Activated CD4-positive, alpha-beta T cell treated with anti-CD3 and anti-CD28 coated beads, Interleukin-2, Interleukin-4, amounts not matched to agents 100 ng/mL and 50 ng/mL, durations not matched to agents 16 hours and 8 hours (primary cell): ENCODE results near the gene CELF4.

Experiments
- DNase-seq: peaks from one replicate; pipeline ENCODE4 v3.0.0-alpha.2; 2020; ENCODE audit warnings: low spot score

CELF4 gene

DNA sequence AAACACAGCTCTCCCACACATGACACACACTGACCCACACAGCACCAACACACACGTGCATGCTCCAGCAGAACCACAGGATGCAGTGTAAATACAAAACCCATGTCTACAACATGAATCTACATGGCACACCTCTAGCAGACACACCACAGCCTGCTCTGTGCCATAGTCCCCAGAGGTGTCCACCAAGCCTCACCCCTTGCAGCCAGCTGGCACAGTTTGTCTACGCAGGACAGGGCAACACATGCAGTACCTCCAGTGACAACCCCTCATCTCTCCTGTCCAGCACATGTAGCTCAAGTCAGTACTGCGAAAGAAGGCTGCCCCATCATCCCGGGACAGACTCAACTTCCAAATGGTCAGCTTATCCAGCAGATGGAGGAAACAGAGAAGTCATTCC lies 18.9 kb downstream of the CELF4 start:
- no peak for DNase-seq

DNA sequence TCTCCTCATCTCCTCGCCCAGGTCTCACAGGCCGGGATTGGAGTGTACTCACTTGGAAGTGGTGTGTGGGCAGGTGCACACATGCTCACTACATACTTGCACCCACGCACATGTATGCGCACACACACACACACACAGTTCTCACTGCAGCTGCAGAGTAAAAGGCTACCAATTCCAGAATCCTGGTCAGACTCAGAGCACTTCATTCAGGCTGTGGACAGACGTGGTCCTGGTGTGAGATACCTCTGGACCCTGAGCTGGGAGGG lies 19.4 kb downstream of the CELF4 start:
- no peak for DNase-seq

DNA sequence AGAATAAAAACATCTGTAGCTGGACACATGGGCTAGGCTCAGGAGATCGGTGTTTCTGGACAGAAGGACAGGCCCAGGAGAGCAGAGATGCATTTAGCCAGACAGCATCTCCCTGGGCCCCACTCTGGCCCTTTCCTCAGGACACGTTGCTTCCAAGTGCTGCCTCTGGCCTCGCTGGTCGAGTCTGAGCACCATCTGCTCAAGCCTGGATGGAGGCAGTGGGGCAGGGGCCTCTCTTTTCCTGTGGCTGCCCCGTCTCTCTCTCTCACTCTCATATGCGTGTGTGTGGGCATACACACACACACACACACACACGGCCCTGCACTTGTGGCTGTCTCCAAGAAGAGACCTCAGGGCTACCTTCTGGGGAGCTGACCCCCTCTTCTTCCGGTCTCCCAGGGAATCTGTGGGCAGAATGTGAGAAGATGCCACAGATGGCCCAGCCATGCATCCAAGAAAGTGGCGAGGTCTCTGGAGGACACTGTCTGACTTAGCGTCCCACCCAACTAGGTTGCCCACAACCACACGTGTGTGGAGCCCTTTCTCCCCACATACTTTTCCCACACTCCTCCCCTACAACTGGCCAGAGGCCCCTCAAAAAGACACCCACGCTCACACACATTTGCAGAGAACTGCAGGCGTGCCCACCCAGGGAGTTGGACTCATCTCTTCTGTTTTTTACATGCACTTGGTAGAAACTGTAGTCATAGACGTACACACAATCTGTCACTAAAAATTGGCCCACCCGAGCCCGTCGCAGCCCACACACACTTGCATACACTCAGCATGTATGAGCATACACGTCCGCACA lies 19.9 kb downstream of the CELF4 start:
- no peak for DNase-seq

DNA sequence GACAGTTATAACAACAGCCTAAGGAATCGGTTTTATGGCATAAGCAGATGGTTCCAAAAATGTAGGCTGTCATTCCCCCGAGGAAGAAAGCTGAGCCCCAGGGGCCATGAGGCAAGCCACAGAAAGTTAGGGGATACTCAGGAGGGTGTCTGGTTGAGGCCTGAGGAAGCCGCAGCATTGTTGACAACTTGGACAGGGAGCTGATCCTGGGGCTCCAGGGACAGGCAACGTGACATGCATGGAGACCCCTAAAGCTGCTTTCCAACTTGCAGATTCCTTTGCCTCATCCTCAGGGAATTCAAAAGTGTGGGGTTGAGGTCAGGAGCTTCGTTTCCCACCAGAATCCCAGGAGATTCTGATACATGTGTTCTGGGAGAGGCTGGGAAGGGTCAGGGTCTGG lies 20.9 kb downstream of the CELF4 start:
- DNase-seq, result no peak

DNA sequence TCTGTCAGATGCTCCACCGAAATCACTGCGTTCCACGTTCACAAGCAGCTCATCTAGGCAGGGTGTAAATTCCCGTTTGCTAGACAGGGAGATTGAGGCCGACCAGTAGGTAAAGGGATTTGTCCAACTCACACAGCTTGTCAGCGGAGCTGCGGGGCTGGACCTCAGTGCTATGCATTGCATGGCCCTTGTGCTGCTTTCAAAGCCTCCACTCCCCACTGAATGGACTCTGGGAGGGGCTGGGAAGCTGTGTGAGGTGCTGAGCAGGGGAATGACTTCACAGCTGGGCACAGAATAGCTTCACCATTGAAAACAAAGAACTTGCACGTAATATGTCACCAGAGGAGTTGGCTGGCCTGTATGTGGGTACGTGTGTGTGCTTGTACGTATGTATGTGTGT lies 21.4 kb downstream of the CELF4 start:
- no peak for DNase-seq

DNA sequence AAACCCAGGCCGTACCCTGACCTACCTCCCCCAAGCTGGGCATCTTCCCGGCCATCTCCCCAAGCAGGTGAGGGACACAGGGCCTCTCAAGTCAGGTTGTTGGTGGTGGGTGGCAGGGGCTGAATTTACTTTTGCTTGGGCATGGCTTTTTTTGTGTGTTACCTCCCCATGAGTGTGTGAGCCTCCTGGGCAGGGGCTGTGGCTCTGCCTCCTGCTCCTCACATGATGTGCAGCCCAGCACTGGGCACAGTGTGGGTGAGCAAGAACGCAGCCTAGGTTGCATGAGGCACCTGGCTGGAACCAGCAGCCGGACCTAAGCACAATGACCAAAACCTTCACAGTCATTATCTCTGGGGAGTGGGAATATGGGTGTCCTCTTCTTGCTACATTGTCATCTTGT lies 22.3 kb downstream of the CELF4 start:
- no peak for DNase-seq

DNA sequence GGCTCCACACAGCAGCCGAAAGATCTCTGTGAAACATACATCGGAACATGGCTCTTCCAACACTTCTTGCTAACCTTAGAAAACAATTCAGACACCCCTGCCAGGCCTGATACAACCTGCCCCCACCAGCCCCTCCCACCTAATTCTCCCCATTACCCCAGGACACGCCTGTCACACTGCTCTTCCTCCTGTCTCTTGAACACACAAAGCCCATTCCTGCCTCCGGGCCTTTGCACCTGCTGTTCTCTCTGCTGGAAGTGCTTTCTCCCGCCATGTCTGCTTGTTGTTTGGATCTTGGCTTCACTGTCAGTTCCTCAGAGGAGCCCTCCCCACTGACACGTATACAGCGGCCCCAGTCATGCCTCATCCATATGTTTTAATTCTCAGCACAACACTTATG lies 24.1 kb downstream of the CELF4 start:
- DNase-seq, result no peak

DNA sequence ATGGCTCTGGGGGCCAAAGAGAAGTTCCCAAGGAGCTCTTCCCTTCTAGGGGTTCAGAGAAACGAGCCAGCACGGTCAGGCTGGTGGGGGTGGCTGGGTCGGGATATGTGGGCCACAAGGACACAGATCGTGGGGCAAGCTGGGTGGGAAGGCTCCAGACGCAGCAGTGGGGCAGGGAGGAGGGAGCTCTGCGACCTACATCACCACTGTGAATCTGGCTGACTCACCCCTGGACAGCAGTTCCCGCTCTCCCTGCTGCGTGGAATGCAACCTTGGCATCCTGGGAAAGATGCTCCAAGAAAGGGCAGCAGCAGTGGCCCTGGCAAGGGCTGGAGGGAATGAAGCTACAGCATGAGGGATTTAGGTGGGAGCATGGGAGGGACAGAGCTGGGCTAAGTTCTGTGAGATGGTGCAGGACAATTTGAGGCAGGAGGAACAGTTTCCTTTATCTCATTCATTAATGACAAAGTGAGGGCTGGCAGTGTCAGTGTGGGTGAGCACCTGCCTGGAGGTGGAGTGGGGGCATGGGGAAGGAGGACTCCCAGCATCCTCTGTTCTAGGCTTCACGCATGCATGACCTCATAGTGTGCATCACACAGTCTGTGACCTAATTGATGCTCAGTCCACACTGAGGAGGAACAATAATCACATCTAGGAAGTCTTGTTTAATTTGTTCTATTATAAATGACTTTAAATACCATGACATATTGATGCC lies 25.0 kb downstream of the CELF4 start:
- no peak for DNase-seq

DNA sequence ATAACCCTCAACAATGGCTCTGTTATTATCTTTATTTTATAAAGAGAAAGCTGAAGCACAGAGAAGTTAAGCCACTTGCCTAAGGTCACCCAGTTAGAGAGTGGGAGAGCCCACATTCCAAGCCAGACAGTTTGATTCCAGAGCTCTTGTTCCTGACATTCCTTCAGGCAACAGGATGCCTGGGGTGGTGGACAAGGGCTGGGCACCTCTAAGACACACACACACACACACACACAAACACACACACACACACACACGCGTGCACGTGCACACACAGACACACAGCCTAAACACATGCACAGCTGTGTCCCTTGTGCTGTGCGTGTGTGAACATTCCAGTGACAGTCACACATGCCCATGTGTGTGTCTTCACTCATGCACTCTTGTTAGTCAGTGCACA lies 26.4 kb downstream of the CELF4 start:
- no peak for DNase-seq

DNA sequence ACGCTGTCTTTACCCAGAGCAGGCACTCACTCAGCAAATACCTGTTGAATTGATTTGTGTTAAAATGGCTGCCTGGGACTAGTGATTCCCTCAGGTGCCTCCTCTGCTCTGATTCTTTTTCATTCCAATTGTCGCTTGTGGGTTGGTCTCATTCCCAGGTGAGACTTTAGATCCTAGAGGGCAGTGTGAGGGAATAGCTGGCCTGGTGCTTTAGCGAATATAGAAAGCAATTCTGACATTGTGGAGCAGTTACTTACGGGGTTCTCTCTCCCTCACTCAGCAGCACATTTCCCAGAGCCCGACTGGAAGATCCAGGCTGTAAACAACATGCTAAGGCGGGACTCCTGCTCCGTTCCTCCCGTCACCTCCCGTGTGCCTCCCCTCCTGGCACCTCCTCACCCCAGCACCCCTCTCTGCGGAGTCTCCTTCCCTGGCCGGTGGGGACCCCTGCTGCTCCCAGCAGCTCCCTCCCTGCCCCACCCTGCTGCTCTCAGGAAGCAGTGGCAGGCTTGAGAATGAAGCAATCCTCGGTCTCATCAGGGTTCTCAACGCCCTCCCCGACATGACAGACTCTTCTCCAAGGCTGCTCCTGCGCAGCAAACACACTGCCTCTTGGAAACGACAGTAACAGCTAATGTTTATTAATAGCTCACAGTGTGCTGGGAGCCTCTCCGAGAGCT lies 26.9 kb downstream of the CELF4 start:
- no peak for DNase-seq

DNA sequence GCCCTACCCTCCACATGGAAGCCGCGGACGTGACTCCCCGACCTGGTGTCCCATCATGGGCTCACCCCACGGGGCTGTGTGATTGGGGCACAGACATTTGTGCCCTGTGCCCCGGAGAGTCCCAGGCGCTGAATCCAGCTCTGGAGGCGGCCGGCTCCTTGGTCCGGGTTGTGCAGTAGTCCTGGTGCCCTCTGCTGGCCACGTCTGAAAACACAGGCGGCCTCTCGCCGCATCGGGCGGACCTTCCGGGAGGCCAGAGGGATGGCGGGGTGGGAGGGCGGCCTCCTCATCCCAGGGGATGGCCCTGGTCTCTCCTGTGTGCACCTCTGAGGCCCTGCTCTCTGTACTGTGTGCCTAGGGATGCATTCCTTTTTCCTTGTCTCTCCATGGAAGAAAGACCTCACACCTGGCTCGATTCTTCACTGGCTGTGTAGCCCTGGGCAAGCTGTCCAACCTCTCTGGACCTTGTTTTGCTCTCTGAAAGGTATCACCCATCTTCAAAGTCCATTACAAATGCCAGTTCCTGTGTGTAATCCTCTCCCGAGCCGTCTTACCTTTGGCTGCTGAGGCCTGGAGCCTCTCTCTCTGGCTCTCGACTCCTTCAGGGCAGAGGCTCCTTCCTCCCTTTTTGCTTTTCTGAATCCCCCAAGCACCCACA lies 27.6 kb downstream of the CELF4 start:
- DNase-seq, result peak; percentile 62

DNA sequence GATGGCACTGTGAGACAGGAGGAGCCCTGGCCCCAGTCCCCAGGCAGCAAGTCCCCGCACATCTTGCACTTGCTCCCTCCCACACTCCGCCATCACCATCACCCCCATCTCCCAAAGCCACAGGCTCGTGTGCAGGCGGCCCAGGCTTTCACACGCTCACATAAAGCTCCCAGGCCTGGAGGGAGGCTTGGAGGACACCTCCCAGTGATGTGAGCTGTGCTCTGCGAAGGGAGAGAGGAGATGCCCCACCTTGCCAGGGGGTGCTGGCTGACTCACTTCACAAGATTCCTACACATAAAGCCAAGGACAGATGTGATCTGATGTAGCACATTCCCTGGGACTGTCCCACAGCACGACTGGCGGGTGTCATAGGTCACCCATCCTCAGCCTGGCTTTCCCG lies 28.9 kb downstream of the CELF4 start:
- DNase-seq, result no peak

DNA sequence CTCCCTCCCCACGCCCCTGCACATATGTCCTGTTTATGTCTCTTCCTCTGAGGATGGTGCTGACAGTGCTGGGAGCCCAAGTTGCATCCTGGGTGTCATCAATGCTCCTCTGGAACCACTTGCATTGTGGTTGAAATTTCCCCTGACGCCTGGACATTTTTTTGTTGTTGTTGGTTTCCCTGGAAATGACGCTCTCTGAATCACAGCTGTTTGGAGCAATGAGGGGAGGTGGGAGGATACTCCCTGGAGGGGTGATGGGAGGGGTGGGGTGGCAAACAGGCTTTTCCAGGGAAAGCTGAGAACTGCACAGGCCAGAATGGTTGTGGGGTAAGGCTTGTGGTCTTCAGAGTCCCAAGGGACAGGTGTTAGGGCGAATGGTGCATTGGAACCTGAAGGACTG lies 29.6 kb downstream of the CELF4 start:
- no peak for DNase-seq

DNA sequence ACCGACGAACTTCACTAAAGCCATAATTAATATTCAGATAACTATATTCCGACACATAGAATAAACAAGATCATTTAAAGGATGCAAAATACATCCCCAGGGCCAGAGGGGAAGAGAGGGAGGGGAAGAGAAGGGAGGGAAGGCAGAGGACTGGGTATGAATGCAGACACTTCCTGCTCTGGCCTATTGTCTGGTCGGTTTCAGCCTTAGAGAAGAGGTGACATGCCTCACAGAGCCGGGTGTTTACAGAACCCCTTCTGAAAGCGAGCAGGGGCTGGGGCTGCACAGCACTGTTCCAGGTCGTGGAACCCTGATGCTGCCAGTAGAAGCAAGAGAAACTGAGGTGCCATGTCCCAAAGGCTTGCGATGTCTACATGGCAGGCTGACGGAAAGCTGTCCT lies 31.0 kb downstream of the CELF4 start:
- no peak for DNase-seq

DNA sequence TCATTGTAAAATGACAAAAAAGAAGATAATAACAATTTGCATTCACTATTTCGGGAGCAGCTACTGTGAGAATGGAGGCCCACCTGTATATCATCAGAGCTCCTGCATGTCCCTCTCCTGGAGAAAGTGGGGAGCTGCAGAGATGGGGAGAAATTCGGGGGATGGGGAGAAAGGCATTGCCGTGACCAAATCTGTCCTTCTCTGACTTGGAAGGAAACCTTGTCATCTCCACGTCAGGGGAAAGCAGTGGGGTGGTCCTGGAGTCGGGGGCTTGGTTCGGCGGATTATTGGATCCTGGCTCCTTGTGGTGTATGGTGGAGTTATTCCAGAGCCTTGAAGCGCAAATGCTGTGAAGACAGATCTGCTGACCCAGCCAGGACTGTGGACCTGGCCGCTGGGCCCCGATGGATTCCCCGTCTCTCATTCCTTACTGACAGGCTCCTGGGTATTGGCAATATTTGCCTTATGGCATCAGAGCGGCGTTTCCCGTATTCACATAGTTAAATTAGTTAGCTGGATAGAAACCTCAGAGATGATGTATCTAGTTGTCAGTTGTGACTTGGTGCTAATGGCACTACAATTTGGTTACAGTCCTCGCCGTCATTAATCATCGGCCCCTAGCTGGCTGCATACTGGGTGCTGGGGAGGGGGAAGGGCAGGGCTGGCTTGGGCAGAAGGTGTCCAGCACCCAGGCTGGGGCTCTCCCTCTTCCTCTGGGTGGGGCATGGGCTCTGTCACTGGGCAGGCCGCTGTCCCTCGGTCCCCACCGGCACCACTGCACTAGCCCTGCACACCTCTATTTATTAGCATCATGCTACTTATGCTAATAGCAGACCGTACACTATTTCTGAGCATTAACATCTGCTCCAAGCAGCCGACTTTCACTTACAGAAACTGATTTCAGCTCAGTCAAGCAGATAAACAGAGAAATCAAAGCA lies 31.7 kb downstream of the CELF4 start:
- DNase-seq, result no peak

DNA sequence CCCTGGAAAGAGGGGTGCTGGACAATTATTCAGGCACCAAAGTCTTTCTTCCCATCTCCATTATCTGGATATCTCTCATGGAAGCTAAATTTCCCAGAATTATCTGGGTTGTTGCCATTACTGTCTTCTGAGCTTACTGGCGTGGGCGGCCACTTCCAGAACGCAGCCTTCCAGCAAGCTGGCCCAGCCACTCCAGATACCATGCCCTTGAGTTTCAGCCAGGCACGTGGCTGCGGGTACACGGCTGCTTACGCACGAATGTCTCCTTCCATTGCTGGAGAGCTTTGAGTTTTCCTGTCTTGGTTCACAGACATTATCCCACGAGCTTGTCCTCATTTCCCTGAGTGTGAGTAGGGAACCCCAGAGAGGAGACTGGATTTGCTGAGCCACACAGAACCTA lies 32.7 kb downstream of the CELF4 start:
- no peak for DNase-seq

DNA sequence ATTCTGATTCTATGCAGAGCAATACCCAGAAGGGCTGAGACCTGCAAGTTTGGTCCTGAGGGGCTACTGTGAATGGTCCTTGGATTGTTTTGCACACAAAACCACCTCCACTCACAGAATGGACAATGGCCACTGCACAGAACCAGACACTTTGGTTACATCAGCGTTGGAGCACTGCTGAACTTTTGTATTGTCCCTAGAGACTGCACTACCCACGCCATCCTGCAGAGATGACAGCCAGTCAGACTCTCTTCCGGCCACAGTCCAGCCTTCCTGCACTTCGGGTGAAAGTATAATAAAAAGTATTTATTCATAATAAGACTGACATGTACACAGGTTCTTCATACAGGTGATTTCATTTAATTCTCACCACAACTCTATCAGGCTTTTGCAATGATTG lies 35.7 kb downstream of the CELF4 start:
- DNase-seq, result no peak

DNA sequence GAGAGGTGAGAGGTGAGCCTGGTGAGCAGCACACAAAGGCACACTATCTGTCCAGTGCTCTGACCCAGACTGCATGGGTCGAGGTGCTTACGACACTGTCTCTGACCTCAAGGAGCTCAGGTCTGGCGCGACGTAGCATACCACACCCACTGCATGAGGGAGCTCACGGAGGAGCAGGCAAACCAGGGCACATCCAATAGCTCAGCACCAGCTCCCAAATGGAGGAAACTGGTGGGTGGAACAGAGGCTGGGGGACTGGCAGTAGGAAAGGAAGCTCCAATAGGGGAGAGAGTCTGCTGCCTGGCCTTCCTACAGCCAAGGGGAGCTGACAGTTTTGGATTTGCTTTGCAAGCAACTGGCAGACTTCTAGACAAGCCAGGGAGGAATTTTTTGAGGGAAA lies 36.3 kb downstream of the CELF4 start:
- DNase-seq, result no peak

DNA sequence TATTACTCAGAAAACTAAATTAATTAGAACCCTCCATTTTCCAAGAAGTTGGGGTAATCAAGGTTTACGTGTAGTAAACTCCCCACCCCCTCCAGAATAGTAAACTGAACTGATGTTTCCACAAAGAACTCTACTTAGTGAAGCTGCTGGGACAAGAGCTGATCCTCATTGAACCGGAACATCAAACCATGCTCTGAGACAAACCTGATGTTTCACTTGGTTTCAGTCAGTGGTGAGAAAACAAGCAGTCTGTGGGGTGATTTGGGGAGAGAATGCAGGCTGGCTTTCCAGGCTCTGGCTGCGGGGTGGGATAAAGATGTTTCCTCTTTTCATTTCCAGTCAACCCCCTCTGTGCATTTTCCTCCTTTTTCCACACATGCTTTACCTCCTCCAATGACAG lies 38.2 kb downstream of the CELF4 start:
- DNase-seq, result no peak

DNA sequence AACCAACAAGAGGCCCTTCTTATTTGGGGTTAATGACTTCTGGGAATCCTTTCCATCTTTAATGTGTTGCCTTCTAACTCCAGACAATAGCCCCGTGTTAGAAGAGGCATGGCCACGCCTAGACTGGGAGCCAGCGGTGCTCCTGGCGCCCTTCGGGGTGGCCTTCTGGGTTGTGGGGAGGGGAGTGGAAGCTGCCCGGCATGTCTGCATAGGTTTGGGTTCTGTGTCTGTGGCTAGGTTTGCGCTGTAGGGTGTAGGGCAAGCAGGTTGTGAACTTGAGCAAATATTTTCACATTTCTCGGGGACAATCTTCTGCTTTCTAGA lies 40.4 kb downstream of the CELF4 start:
- DNase-seq, result no peak

DNA sequence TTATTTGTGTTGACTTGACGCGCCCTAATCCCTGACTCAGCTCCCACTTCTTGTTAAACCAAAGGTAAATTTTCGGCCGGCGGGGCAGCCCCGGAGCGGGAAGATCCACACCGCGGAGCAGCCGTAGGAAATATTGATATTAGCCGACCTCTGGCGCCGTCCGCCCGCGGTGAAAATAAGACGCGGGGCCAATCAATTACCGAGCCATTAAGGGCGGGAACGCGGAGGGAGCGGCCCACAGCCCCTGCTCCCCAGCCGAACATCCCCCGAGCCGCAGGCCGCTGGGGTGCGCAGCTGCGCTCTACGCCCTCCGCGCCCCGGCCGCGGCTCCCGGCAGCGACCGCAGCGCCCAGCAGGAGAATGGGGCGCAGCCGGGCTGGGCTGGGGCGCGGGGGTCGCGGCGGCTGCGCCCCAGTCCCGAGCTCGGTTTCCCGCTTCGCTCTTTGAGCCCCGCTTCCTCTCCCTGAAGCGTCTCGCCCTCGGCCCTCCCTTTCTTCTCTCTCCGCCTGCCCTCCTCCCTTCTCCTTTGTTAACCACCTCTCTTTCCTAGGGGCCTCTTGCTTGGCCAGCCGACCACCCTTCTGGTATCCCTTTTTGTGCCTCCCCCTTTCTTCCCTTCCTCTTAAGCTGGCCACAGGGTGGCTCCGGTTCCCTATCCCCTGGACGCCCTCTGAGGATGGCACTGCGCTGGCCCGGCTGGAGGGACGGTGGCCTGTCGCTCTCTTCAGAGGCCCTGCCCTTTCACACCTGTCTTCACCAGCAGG lies 40.9 kb downstream of the CELF4 start:
- DNase-seq, result no peak
